H9 (cell line): ENCODE results near the gene BMERB1. TPM values are rescaled to one million over a fixed set of nuclear protein-coding genes. Genes with fewer than 3 reads are reported as not detected.

Experiments
- DNase-seq: peaks from one replicate; pipeline ENCODE4 v3.0.0-alpha.2; 2017
- H2AFZ ChIP-seq: one replicate; pipeline ENCODE4 v1.6.1; 2013; ENCODE audit warnings: mild to moderate bottlenecking, low read length, control low read depth, moderate library complexity
- H2AK5ac ChIP-seq: 2 replicates; pipeline ENCODE4 v1.6.1; 2013; ENCODE audit warnings: low read length, control low read depth, mixed read lengths; ENCODE audit not compliant: insufficient read length
- H2BK120ac ChIP-seq: one replicate; pipeline ENCODE4 v1.6.1; 2013; ENCODE audit warnings: low read depth, mild to moderate bottlenecking, low read length, control low read depth, inconsistent platforms; ENCODE audit not compliant: poor library complexity, severe bottlenecking
- H2BK12ac ChIP-seq: 2 replicates; pipeline ENCODE4 v1.6.1; 2013; ENCODE audit warnings: low read length, control low read depth, mixed read lengths, low read depth; ENCODE audit not compliant: insufficient read length
- H2BK15ac ChIP-seq: 2 replicates; pipeline ENCODE4 v1.6.1; 2013; ENCODE audit warnings: low read depth, low read length, control low read depth
- H2BK20ac ChIP-seq: one replicate; pipeline ENCODE4 v1.6.1; 2013; ENCODE audit warnings: low read depth, mild to moderate bottlenecking, low read length, control low read depth, inconsistent platforms; ENCODE audit not compliant: poor library complexity, severe bottlenecking
- H2BK5ac ChIP-seq: 2 replicates; pipeline ENCODE4 v1.6.1; 2013; ENCODE audit warnings: low read length, control low read depth, mixed read lengths; ENCODE audit not compliant: insufficient read length
- H3K14ac ChIP-seq: 2 replicates; pipeline ENCODE4 v1.6.1; 2013; ENCODE audit warnings: low read length, control low read depth; ENCODE audit not compliant: insufficient read depth
- H3K18ac ChIP-seq: 2 replicates; pipeline ENCODE4 v1.6.1; 2013; ENCODE audit warnings: low read depth, mild to moderate bottlenecking, mixed read lengths, low read length, control low read depth; ENCODE audit not compliant: insufficient read length
- H3K23ac ChIP-seq: 2 replicates; pipeline ENCODE4 v1.6.1; 2013; ENCODE audit warnings: low read length, control low read depth, mixed read lengths, low read depth; ENCODE audit not compliant: insufficient read length
- H3K23me2 ChIP-seq: 2 replicates; pipeline ENCODE4 v1.6.1; 2013; ENCODE audit warnings: low read depth, mild to moderate bottlenecking, mixed read lengths, low read length, control low read depth; ENCODE audit not compliant: insufficient read length, poor library complexity, severe bottlenecking
- H3K27ac ChIP-seq: 2 replicates; pipeline ENCODE4 v1.5.1; 2013; ENCODE audit warnings: low read length, control low read depth, mixed read lengths, low read depth; ENCODE audit not compliant: insufficient read length
- H3K27me3 ChIP-seq: 2 replicates; pipeline ENCODE4 v1.6.1; 2013; ENCODE audit warnings: low read length, control low read depth, inconsistent platforms; ENCODE audit not compliant: insufficient read depth
- H3K4ac ChIP-seq: 2 replicates; pipeline ENCODE4 v1.6.1; 2013; ENCODE audit warnings: low read depth, mild to moderate bottlenecking, control low read depth, inconsistent platforms, low read length, moderate library complexity
- H3K4me1 ChIP-seq: 2 replicates; pipeline ENCODE4 v1.6.1; 2013; ENCODE audit warnings: low read length, control low read depth, inconsistent platforms; ENCODE audit not compliant: insufficient read depth
- H3K4me2 ChIP-seq: 2 replicates; pipeline ENCODE4 v1.6.1; 2013; ENCODE audit warnings: low read length, control low read depth, mixed read lengths; ENCODE audit not compliant: insufficient read length, insufficient read depth
- H3K56ac ChIP-seq: 2 replicates; pipeline ENCODE4 v1.6.1; 2013; ENCODE audit warnings: low read depth, mild to moderate bottlenecking, mixed read lengths, low read length, control low read depth; ENCODE audit not compliant: insufficient read length
- H3K79me1 ChIP-seq: 2 replicates; pipeline ENCODE4 v1.6.1; 2013; ENCODE audit warnings: low read depth, mild to moderate bottlenecking, moderate library complexity, low read length, control low read depth, inconsistent platforms; ENCODE audit not compliant: insufficient read depth, poor library complexity, severe bottlenecking
- H3K79me2 ChIP-seq: 2 replicates; pipeline ENCODE4 v1.6.1; 2013; ENCODE audit warnings: low read length, control low read depth, inconsistent platforms; ENCODE audit not compliant: insufficient read depth
- H3K9ac ChIP-seq: 2 replicates; pipeline ENCODE4 v1.6.1; 2013; ENCODE audit warnings: low read length, control low read depth, mixed read lengths; ENCODE audit not compliant: insufficient read length; ENCODE audit errors: extremely low read depth
- H3K9me3 ChIP-seq: one replicate; pipeline ENCODE4 v1.6.1; 2013; ENCODE audit warnings: low read depth, low read length, inconsistent platforms; ENCODE audit not compliant: control insufficient read depth
- H3T11ph ChIP-seq: one replicate; pipeline ENCODE4 v1.6.1; 2013; ENCODE audit warnings: mild to moderate bottlenecking, low read length, control low read depth, inconsistent platforms
- H4K20me1 ChIP-seq: one replicate; pipeline ENCODE4 v1.6.1; 2013; ENCODE audit not compliant: control insufficient read depth, insufficient read length, insufficient read depth
- H4K5ac ChIP-seq: 2 replicates; pipeline ENCODE4 v1.6.1; 2013; ENCODE audit warnings: low read depth, mild to moderate bottlenecking, mixed read lengths, low read length, control low read depth; ENCODE audit not compliant: insufficient read length
- H4K8ac ChIP-seq: replicated peaks from 2 replicates; pipeline ENCODE4 v1.6.1; 2013; ENCODE audit warnings: low read length, control low read depth, mixed read lengths, low read depth; ENCODE audit not compliant: insufficient read length
- H4K91ac ChIP-seq: 2 replicates; pipeline ENCODE4 v1.6.1; 2013; ENCODE audit warnings: low read depth, mild to moderate bottlenecking, moderate library complexity, mixed read lengths, low read length, control low read depth; ENCODE audit not compliant: insufficient read length
- H3K27ac Mint-ChIP-seq, 3 experiments: 2 replicates in 2 of 3; 3 replicates in 1 of 3; pipeline ENCODE4 v1.8.0; 2020 to 2021; ENCODE audit warnings: mixed read lengths in 3 of 3, mild to moderate bottlenecking in 1 of 3, moderate library complexity in 1 of 3
- H3K27me3 Mint-ChIP-seq: 2 replicates; pipeline ENCODE4 v1.8.0; 2021; ENCODE audit warnings: low read depth, mild to moderate bottlenecking, moderate library complexity, mixed read lengths
- H3K36me3 Mint-ChIP-seq, 3 experiments: 2 replicates in 2 of 3; 3 replicates in 1 of 3; pipeline ENCODE4 v1.8.0; 2020 to 2021; ENCODE audit warnings: low read depth in 3 of 3, mixed read lengths in 3 of 3; ENCODE audit not compliant: insufficient read depth in 1 of 3
- H3K4me1 Mint-ChIP-seq, 2 experiments: 2 replicates each; pipeline ENCODE4 v1.8.0; 2020; ENCODE audit warnings: mixed read lengths in 2 of 2
- H3K4me3 Mint-ChIP-seq, 2 experiments: 2 replicates in 1 of 2; 3 replicates in 1 of 2; pipeline ENCODE4 v1.8.0; 2020 to 2021; ENCODE audit warnings: mild to moderate bottlenecking in 2 of 2, mixed read lengths in 2 of 2, moderate library complexity in 1 of 2
- H3K9me3 Mint-ChIP-seq, 2 experiments: 2 replicates in 1 of 2; 3 replicates in 1 of 2; pipeline ENCODE4 v1.8.0; 2020; ENCODE audit warnings: mild to moderate bottlenecking in 2 of 2, mixed read lengths in 2 of 2, moderate library complexity in 1 of 2
- CTCF ChIP-seq: fragments of 200-600 bp; sonication (generic); conservative IDR thresholded peaks from 3 replicates; pipeline ENCODE4 v1.8.0; 2021; ENCODE audit warnings: antibody characterized with exemption, mild to moderate bottlenecking
- WGBS: extraction: QIAGEN DNeasy Blood & Tissue Kit; methylation state at CpG from one replicate; pipeline ENCODE4 v1.1.7; 2013; ENCODE audit warnings: missing lambda C conversion rate, low lambda C conversion rate, mixed read lengths; ENCODE audit not compliant: insufficient read length; ENCODE audit errors: extremely low coverage; 5-methylcytosine and 5-hydroxymethylcytosine counted together
- total RNA-seq: library from RNA; stranded (reverse); gene quantifications from 2 replicates; pipeline ENCODE4 v1.2.1, GENCODE V29; 2021

BMERB1 gene
- total RNA-seq, 1 experiment from 2014 or later, result 19.5 TPM

- no peaks in the 10 kb centered on the region for H3K9me3 Mint-ChIP-seq
- H2BK120ac ChIP-seq, result no peak overlapping the region
- H4K91ac ChIP-seq, result no peak overlapping the region
- H3K56ac ChIP-seq, result no peak overlapping the region
- H4K5ac ChIP-seq, result no peak overlapping the region
- no peak overlapping the region for H3K9ac ChIP-seq
- H2BK20ac ChIP-seq, result no peak overlapping the region
- H2BK15ac ChIP-seq, result no peak overlapping the region
- no peaks in the 10 kb centered on the region for H3K9me3 ChIP-seq
- H3K4ac ChIP-seq, result no peak overlapping the region
- no CpG with 5 or more reads among the region's 10 CpGs for WGBS
- H2AFZ ChIP-seq, result no peak overlapping the region
- no peaks in the 10 kb centered on the region for H3K23me2 ChIP-seq
- no peak overlapping the region for H3K23ac ChIP-seq
- no peak overlapping the region for H3K27ac ChIP-seq
- no peak for DNase-seq
- no peak overlapping the region for H3K14ac ChIP-seq
- H3K18ac ChIP-seq, result no peak overlapping the region
- H3K4me1 ChIP-seq, result no peaks in the 10 kb centered on the region
- no peaks in the 10 kb centered on the region for H3K79me2 ChIP-seq
- no peak overlapping the region for H2AK5ac ChIP-seq
- H3K36me3 Mint-ChIP-seq, result no peaks in the 10 kb centered on the region; a peak in 2 of 7 replicates
- H3T11ph ChIP-seq, result no peak overlapping the region
- H3K4me3 Mint-ChIP-seq, result no peak overlapping the region
- H3K27ac Mint-ChIP-seq, result no peak overlapping the region
- no peaks in the 10 kb centered on the region for H3K27me3 ChIP-seq
- H2BK5ac ChIP-seq, result no peak overlapping the region
- no peaks in the 10 kb centered on the region for H3K27me3 Mint-ChIP-seq
- no peak overlapping the region for H2BK12ac ChIP-seq
- no peak overlapping the region for H3K4me2 ChIP-seq
- H4K20me1 ChIP-seq, result no peaks in the 10 kb centered on the region
- peaks cover 0 to 5% of the 10 kb centered on the region in 2 experiments; a peak in 1 of 4 replicates for H3K4me1 Mint-ChIP-seq
- no peaks in the 10 kb centered on the region for H3K79me1 ChIP-seq
- TF ChIP-seq CTCF, result no peak
- no peak overlapping the region for H4K8ac ChIP-seq
Measured at GRCh38 chr16:15451098-15451731, 16.8 kb downstream of the BMERB1 start.
